ENCODE measurements around the gene PSRC1.
A peak's percentile ranks its signal among the peaks of the same experiment; 100 is the strongest.
"Not testable (repeated sequence)": the region's sequence is repeated elsewhere in the genome, so short reads cannot be mapped to it uniquely, and the experiment has no call there.

PSRC1 gene

DNA sequence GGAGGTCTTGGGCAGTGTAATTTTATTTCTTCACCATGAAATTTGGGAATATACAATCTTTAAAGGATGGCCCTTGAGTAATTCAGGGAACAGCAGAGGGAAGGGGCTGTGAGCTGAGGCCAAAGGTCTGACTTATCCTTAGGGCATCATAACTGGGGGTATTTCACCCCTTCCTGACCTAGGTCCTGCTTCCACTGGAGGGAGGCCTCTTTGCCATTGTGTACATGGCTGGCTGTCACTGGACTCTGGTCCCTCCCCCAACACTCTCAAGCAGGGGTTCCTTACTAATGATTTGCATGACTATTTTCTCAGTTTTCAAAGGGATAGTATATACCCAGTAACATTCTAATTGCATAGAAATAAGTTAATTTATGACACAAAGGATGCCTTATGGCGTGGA is 7.2 kb upstream of the PSRC1 start:
- no peaks in the 10 kb centered on the region for H3F3A ChIP-seq (ENCODE audit: low read depth)
- H3K4me2 ChIP-seq (ENCODE audit: low read depth, low read length, poor library complexity, severe bottlenecking) = no peak overlapping the region
- H2AFZ ChIP-seq (ENCODE audit: low read length) = no peak overlapping the region
- H3K4me1 ChIP-seq (ENCODE audit: insufficient read depth, low read length, poor library complexity, severe bottlenecking) = no peaks in the 10 kb centered on the region
- no peaks in the 10 kb centered on the region for H3K9me3 ChIP-seq (ENCODE audit: insufficient read depth, low read depth, low read length)
- no peaks in the 10 kb centered on the region for H3K79me2 ChIP-seq (ENCODE audit: insufficient read depth, low read length)
- H3K36me3 ChIP-seq (ENCODE audit: insufficient read depth, low read length) = no peaks in the 10 kb centered on the region
- H3K9ac ChIP-seq (ENCODE audit: low read depth, low read length, poor library complexity, severe bottlenecking) = no peak overlapping the region
- no peaks in the 10 kb centered on the region for H4K20me1 ChIP-seq (ENCODE audit: insufficient read depth, low read length, poor library complexity, severe bottlenecking)
- no peaks in the 10 kb centered on the region for H3K27me3 ChIP-seq (ENCODE audit: insufficient read depth, low read length, poor library complexity, severe bottlenecking)
- TF ChIP-seq EZH2phosphoT487 (IDR thresholded peaks at IDR 0.05; ENCODE audit: borderline replicate concordance) = no peak
- TF ChIP-seq, protein P1, sequence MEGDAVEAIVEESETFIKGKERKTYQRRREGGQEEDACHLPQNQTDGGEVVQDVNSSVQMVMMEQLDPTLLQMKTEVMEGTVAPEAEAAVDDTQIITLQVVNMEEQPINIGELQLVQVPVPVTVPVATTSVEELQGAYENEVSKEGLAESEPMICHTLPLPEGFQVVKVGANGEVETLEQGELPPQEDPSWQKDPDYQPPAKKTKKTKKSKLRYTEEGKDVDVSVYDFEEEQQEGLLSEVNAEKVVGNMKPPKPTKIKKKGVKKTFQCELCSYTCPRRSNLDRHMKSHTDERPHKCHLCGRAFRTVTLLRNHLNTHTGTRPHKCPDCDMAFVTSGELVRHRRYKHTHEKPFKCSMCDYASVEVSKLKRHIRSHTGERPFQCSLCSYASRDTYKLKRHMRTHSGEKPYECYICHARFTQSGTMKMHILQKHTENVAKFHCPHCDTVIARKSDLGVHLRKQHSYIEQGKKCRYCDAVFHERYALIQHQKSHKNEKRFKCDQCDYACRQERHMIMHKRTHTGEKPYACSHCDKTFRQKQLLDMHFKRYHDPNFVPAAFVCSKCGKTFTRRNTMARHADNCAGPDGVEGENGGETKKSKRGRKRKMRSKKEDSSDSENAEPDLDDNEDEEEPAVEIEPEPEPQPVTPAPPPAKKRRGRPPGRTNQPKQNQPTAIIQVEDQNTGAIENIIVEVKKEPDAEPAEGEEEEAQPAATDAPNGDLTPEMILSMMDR (conservative IDR thresholded peaks at IDR 0.05; ENCODE audit: low read length) = no peak
- H3K4me3 ChIP-seq (ENCODE audit: low read length, poor library complexity, severe bottlenecking) = no peak overlapping the region
- no peaks in the 10 kb centered on the region for H3K9me2 ChIP-seq (replicated peaks; ENCODE audit: low read depth, low read length)

DNA sequence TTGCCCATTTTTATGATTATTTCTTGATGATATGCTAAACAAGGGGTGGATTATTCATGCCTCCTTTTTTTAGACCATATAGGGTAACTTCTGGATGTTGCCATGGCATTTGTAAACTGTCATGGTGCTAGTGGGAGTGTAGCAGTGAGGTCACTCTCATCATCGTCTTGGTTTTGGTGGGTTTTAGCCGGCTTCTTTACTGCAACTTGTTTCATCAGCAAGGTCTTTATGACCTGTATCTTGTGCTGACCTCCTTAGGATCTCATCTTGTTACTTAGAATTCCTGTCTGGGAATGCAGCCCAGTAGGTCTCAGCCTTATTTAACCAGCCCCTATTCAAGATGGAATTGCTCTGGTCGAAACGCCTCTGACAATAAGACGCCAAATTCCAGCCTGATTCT is 3.8 kb upstream of the PSRC1 start:
- not testable (repeated sequence) for H3K9ac ChIP-seq (ENCODE audit: low read depth, low read length, poor library complexity, severe bottlenecking); H2AFZ ChIP-seq (ENCODE audit: low read length); H4K20me1 ChIP-seq (ENCODE audit: insufficient read depth, low read length, poor library complexity, severe bottlenecking); H3K4me2 ChIP-seq (ENCODE audit: low read depth, low read length, poor library complexity, severe bottlenecking); H3K9me2 ChIP-seq (replicated peaks; ENCODE audit: low read depth, low read length); H3F3A ChIP-seq (ENCODE audit: low read depth); H3K36me3 ChIP-seq (ENCODE audit: insufficient read depth, low read length); H3K9me3 ChIP-seq (ENCODE audit: insufficient read depth, low read depth, low read length); H3K4me3 ChIP-seq (ENCODE audit: low read length, poor library complexity, severe bottlenecking); H3K27me3 ChIP-seq (ENCODE audit: insufficient read depth, low read length, poor library complexity, severe bottlenecking)
- H3K79me2 ChIP-seq (ENCODE audit: insufficient read depth, low read length) = peaks cover 12% of the 10 kb centered on the region
- H3K4me1 ChIP-seq (ENCODE audit: insufficient read depth, low read length, poor library complexity, severe bottlenecking) = peaks cover 17% of the 10 kb centered on the region

DNA sequence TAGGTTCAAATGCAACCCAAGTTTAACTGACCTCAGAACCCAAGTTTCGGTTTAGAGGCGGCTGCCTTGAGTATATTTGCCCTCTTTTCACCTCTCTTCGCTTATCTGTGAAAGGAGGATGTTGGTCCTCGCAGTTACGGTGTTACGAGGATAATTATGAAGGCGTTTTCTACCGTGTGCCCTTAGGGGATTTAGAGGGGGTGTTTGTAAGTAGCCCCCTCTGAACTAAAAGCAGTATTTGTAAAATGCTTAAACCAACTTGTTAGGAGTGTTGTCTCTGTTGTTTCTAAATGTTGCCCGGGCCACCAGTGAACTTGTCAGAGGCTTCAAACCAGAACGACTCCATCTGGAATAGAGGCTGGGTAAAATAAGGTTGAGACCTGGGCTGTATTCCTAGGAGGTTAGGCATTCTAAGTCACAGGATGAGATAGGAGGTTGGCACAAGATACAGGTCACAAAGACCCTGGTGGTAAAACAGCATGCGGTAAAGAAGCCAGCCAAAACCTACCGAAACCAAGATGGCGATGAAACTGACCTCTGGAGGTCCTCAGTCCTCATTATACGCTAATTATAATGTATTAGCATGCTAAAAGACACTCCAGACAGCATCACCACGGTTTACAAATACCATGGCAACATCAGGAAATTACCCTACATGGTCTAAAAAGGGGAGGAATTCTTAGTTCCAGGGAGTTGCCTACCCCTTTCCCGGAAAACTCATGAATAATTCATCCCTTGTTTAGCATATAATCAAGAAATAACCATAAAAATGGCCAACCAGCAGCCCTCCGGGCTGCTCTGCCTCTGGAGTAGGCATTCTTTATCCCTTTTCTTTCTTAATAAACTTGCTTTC is 1.0 kb upstream of the PSRC1 start:
- Histone ChIP-seq H3K4me2 (ENCODE audit: low read depth, low read length, poor library complexity, severe bottlenecking) (peak overlapping the region; percentile 94), H3K4me1 (ENCODE audit: insufficient read depth, low read length, poor library complexity, severe bottlenecking) (peaks cover 38% of the 10 kb centered on the region), H3K9me2 (replicated peaks; ENCODE audit: low read depth, low read length) (no peaks in the 10 kb centered on the region), H4K20me1 (ENCODE audit: insufficient read depth, low read length, poor library complexity, severe bottlenecking) (no peaks in the 10 kb centered on the region), H3F3A (ENCODE audit: low read depth) (no peaks in the 10 kb centered on the region), H3K4me3 (ENCODE audit: low read length, poor library complexity, severe bottlenecking) (peak overlapping the region; percentile 86), H3K9me3 (ENCODE audit: insufficient read depth, low read depth, low read length) (no peaks in the 10 kb centered on the region), H3K9ac (ENCODE audit: low read depth, low read length, poor library complexity, severe bottlenecking) (peak overlapping the region; percentile 92), H3K79me2 (ENCODE audit: insufficient read depth, low read length) (peaks cover 35% of the 10 kb centered on the region), H2AFZ (ENCODE audit: low read length) (peak overlapping the region; percentile 80; the same call in 1 of the 2 replicates), H3K27me3 (ENCODE audit: insufficient read depth, low read length, poor library complexity, severe bottlenecking) (no peaks in the 10 kb centered on the region), H3K36me3 (ENCODE audit: insufficient read depth, low read length) (no peaks in the 10 kb centered on the region)
- no peak for TF ChIP-seq EZH2phosphoT487 (IDR thresholded peaks at IDR 0.05; ENCODE audit: borderline replicate concordance)
- TF ChIP-seq, protein P1 (conservative IDR thresholded peaks at IDR 0.05; ENCODE audit: low read length) = no peak
